Measurements from ENCODE around the gene SLC38A5. TPM values are rescaled to one million over a fixed set of nuclear protein-coding genes. Genes with fewer than 3 reads are reported as not detected.

SLC38A5 gene
- polyA plus RNA-seq, 1 experiment = 5.3 TPM

DNA sequence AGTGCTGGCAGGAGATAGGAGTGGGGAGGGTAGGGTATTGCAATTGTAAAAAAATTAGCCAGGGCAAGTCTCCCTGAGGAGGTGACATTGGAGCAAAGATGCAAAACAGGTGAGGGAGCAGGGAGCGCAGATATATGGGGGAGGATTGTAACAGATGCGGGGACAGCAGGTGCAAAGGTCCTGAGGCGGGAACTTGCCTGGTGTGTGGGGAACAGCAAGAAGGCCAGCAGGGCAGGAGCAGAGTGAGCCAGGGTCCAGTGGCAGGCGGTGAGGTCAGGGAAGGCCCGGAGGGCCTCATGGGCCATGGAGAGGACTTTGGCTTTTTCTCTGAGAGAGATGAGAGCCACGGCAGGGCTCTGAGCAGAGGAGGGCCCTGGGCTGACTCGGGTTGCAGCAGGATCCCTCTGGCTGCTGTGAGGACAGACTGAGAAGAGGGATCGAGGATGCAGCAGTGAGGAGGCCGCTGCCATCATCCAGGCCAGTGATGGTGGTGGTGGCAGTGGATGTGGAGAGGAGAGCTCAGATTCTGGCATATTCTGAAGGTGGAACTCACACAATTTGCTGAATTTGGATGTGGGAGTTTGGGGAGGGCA, 44.9 kb upstream of the SLC38A5 start:
- TF ChIP-seq, protein P1, sequence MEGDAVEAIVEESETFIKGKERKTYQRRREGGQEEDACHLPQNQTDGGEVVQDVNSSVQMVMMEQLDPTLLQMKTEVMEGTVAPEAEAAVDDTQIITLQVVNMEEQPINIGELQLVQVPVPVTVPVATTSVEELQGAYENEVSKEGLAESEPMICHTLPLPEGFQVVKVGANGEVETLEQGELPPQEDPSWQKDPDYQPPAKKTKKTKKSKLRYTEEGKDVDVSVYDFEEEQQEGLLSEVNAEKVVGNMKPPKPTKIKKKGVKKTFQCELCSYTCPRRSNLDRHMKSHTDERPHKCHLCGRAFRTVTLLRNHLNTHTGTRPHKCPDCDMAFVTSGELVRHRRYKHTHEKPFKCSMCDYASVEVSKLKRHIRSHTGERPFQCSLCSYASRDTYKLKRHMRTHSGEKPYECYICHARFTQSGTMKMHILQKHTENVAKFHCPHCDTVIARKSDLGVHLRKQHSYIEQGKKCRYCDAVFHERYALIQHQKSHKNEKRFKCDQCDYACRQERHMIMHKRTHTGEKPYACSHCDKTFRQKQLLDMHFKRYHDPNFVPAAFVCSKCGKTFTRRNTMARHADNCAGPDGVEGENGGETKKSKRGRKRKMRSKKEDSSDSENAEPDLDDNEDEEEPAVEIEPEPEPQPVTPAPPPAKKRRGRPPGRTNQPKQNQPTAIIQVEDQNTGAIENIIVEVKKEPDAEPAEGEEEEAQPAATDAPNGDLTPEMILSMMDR (IDR thresholded peaks at IDR 0.05; ENCODE audit: insufficient read depth, low read depth, low read length) = no peak
- DNase-seq (ENCODE audit: low read depth) = no peak
- H3K27me3 ChIP-seq (ENCODE audit: control insufficient read depth, insufficient read depth, low read length) = no peaks in the 10 kb centered on the region
- CTCF ChIA-PET = no interaction called here
- POLR2A ChIA-PET = no interaction called here
- no peak overlapping the region for H3K4me3 ChIP-seq (ENCODE audit: low read depth, low read length)
- H3K36me3 ChIP-seq (ENCODE audit: control insufficient read depth, insufficient read depth, low read length) = peaks cover 1% of the 10 kb centered on the region; the same call in 1 of the 2 replicates

DNA sequence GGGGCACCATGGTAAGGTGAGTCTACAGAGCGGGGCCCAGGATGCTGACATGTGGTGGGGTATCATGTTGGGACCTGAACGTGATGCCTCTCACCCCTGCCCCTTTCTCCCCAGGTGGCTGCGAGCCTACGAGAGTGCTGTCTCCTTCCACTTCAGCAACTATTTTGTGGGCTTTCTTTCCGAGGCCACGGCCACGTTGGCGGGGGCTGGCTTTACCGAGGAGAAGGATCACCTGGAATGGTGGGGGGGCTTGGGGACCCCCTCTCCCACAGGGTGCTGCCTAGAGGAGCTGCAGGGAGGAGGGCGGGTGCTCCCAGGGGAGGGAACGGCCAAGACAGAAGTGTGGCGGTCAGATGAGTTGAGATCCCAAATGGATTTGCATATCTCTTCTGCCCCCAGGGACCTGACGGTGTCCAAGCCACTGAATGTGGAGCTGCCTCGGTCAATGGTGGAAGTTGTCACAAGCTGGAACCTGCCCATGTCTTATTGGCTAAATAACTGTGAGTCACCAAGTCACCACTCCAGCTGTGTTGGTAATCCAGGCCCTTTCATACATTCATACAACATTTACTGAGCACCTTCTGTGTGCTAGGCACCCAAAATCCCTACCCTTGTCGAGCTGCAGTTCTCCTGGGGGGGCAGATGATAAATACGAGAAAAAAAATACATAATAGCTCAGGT, 44.2 kb upstream of the SLC38A5 start:
- CTCF ChIA-PET = no interaction called here

DNA sequence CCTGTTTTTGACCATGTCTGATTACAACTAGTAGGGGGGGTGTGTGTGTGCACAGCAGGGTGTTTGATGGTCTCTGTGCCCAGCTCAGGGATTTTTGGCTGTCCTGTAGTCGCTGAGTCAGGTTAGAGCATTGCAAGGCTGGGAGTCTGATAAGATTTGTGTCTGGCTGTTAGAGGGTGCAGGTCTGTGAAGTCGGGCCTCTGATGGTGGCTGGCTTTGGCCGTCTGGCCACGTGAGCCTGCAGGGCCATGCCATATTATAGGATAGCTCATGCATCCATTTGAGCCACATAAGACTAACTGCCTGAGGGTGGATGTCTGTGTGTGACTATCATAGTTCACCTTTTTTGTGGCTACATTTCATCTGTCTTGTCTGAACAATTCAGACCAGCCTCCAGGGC, 43.6 kb upstream of the SLC38A5 start:
- POLR2A ChIA-PET = no interaction called here
- H3K36me3 ChIP-seq (ENCODE audit: control insufficient read depth, insufficient read depth, low read length) = peaks cover 1% of the 10 kb centered on the region; the same call in 1 of the 2 replicates

More for the DNA sequence above, 44.2 kb upstream of the SLC38A5 start:
- POLR2A ChIA-PET = no interaction called here
- TF ChIP-seq, protein P1 (IDR thresholded peaks at IDR 0.05; ENCODE audit: insufficient read depth, low read depth, low read length) = no peak
- Histone ChIP-seq H3K4me3 (ENCODE audit: low read depth, low read length) (no peak overlapping the region), H3K36me3 (ENCODE audit: control insufficient read depth, insufficient read depth, low read length) (peaks cover 1% of the 10 kb centered on the region; the same call in 1 of the 2 replicates), H3K27me3 (ENCODE audit: control insufficient read depth, insufficient read depth, low read length) (no peaks in the 10 kb centered on the region)
- DNase-seq (ENCODE audit: low read depth) = no peak

DNA sequence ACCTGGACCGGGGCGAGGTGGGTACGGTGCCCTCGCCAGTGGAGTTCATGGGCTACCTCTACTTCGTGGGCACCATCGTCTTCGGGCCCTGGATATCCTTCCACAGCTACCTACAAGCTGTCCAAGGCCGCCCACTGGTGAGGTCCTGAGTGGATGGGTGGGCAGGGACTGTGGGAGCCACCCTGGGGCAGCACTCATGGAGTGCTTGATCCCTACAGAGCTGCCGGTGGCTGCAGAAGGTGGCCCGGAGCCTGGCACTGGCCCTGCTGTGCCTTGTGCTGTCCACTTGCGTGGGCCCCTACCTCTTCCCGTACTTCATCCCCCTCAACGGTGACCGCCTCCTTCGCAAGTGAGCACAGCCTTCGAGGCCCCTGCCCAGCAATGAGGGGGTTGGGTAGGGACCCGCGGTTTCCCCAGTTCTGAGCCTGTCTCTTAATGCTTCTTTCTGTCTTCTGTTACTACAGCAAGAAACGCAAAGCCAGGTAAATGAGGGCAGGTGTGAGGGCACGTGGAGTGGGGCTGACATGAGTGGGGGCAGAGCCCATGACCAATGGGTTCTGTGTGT, 42.4 kb upstream of the SLC38A5 start:
- TF ChIP-seq, protein P1 (IDR thresholded peaks at IDR 0.05; ENCODE audit: insufficient read depth, low read depth, low read length) = no peak
- POLR2A ChIA-PET = no interaction called here
- CTCF ChIA-PET = interaction anchor here (0.6 kb wide), 1 partner anchor 74 kb away, joined by 3 read pairs; no protein-coding TSS in a partner anchor

More for the DNA sequence above, 43.6 kb upstream of the SLC38A5 start:
- CTCF ChIA-PET = no interaction called here
- no peak overlapping the region for H3K4me3 ChIP-seq (ENCODE audit: low read depth, low read length)
- TF ChIP-seq, protein P1 (IDR thresholded peaks at IDR 0.05; ENCODE audit: insufficient read depth, low read depth, low read length) = no peak
- DNase-seq (ENCODE audit: low read depth) = no peak
- no peaks in the 10 kb centered on the region for H3K27me3 ChIP-seq (ENCODE audit: control insufficient read depth, insufficient read depth, low read length)

DNA sequence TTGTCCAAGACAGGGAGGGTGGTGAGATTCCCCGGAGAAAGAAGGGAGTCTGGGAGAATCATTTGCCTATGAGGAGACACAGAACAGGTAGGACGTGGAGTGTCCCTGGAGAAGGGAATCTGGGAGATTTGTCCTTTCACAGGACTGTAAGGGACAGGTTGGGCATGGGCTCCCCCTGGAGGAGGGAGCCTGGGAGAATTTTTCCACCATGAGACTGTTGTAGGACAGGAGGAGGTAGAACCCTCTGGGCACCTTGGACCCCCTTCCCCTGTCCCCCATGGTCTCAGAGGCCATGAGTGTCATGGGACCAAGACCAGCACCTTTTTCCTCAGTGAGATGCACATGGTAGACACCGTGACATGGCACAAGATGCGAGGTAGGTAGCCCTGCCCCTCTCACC, 41.5 kb upstream of the SLC38A5 start:
- ChIA-PET CTCF (no interaction called here), POLR2A (no interaction called here)
- TF ChIP-seq, protein P1 (IDR thresholded peaks at IDR 0.05; ENCODE audit: insufficient read depth, low read depth, low read length) = peak; percentile 59
- no peak for DNase-seq (ENCODE audit: low read depth)
- H3K36me3 ChIP-seq (ENCODE audit: control insufficient read depth, insufficient read depth, low read length) = peaks cover 1% of the 10 kb centered on the region; the same call in 1 of the 2 replicates
- no peak overlapping the region for H3K4me3 ChIP-seq (ENCODE audit: low read depth, low read length)
- no peaks in the 10 kb centered on the region for H3K27me3 ChIP-seq (ENCODE audit: control insufficient read depth, insufficient read depth, low read length)

More for the DNA sequence above, 42.4 kb upstream of the SLC38A5 start:
- H3K27me3 ChIP-seq (ENCODE audit: control insufficient read depth, insufficient read depth, low read length) = no peaks in the 10 kb centered on the region
- no peak for DNase-seq (ENCODE audit: low read depth)
- peaks cover 1% of the 10 kb centered on the region; the same call in 1 of the 2 replicates for H3K36me3 ChIP-seq (ENCODE audit: control insufficient read depth, insufficient read depth, low read length)
- no peak overlapping the region for H3K4me3 ChIP-seq (ENCODE audit: low read depth, low read length)
